SU-DHL-6 (cell line): Measurements from ENCODE around the gene KRTAP5-3.

Experiments used
- H2AFZ ChIP-seq: fragments of 200-600 bp; sonication (generic); 2 replicates; pipeline ENCODE4 v1.6.1; 2014; ENCODE audit warnings: low read depth, mild to moderate bottlenecking, moderate library complexity, mixed read lengths, antibody characterized with exemption, low read length; ENCODE audit not compliant: severe bottlenecking
- H3F3A ChIP-seq: fragments of 200-600 bp; shearing (Covaris generic); 2 replicates; pipeline ENCODE4 v1.6.0; 2016; ENCODE audit warnings: antibody characterized with exemption, mild to moderate bottlenecking; ENCODE audit not compliant: insufficient read depth
- H3K27ac ChIP-seq: fragments of 200-600 bp; sonication (generic); 2 replicates; pipeline ENCODE4 v1.5.1; 2016; ENCODE audit warnings: low read depth, mild to moderate bottlenecking, low read length, moderate library complexity, mixed read lengths
- H3K27me3 ChIP-seq: fragments of 200-600 bp; sonication (generic), shearing (Covaris generic); 2 replicates; pipeline ENCODE4 v1.6.0; 2014; ENCODE audit warnings: mild to moderate bottlenecking, low read length
- H3K36me3 ChIP-seq: fragments of 200-600 bp; sonication (generic); 2 replicates; pipeline ENCODE4 v1.6.1; 2014; ENCODE audit warnings: mild to moderate bottlenecking, low read length, mixed read lengths
- H3K4me2 ChIP-seq: fragments of 300-600, 200-600 bp; shearing (Covaris generic), sonication (generic); 2 replicates; pipeline ENCODE4 v1.6.0; 2014; ENCODE audit warnings: low read length, low read depth, mild to moderate bottlenecking; ENCODE audit not compliant: poor library complexity, severe bottlenecking
- H3K4me3 ChIP-seq: fragments of 200-600 bp; sonication (generic); 2 replicates; pipeline ENCODE4 v1.5.1; 2014; ENCODE audit warnings: antibody characterized with exemption, low read length, mild to moderate bottlenecking, mixed read lengths; ENCODE audit not compliant: insufficient read depth, poor library complexity, severe bottlenecking
- H3K79me2 ChIP-seq: fragments of 200-600 bp; sonication (generic); 2 replicates; pipeline ENCODE4 v1.6.1; 2014; ENCODE audit warnings: mild to moderate bottlenecking, low read length, moderate library complexity; ENCODE audit not compliant: insufficient read depth
- H3K9ac ChIP-seq: fragments of 200-600 bp; sonication (generic); 2 replicates; pipeline ENCODE4 v1.7.0; 2014; ENCODE audit warnings: mild to moderate bottlenecking, low read length
- H3K9me2 ChIP-seq: fragments of 200-600 bp; sonication (generic); replicated peaks from 2 replicates; pipeline ENCODE4 v1.6.1; 2014; ENCODE audit warnings: low read length; ENCODE audit not compliant: insufficient read depth
- H3K9me3 ChIP-seq: fragments of 200-600 bp; sonication (generic); 2 replicates; pipeline ENCODE4 v1.6.1; 2014; ENCODE audit warnings: low read length, mixed read lengths; ENCODE audit not compliant: insufficient read depth
- H4K20me1 ChIP-seq: fragments of 200-600 bp; sonication (generic); 2 replicates; pipeline ENCODE4 v1.6.1; 2014; ENCODE audit warnings: low read depth, mild to moderate bottlenecking, antibody characterized with exemption, low read length, moderate library complexity, mixed read lengths
- EZH2phosphoT487 ChIP-seq: fragments of 200-600 bp; sonication (generic), shearing (Covaris generic); conservative IDR thresholded peaks from 2 replicates; pipeline ENCODE4 v1.6.1; 2018; ENCODE audit warnings: mild to moderate bottlenecking, antibody characterized with exemption, low read length, moderate library complexity, mixed read lengths
- TF ChIP-seq, protein P1 (sequence below): fragments of 200-600 bp; sonication (generic); IDR thresholded peaks from one replicate; pipeline ENCODE4 v1.5.1; 2017; ENCODE audit warnings: antibody characterized with exemption, mild to moderate bottlenecking, low read length, moderate library complexity; ENCODE audit not compliant: insufficient read depth, poor library complexity, severe bottlenecking

KRTAP5-3 gene

GRCh38 chr11:1641096-1641495 is 32.8 kb upstream of the KRTAP5-3 start:
- H3K4me2 ChIP-seq: no peak overlapping the region
- no peaks in the 10 kb centered on the region for H3K9me2 ChIP-seq
- H3K27ac ChIP-seq: no peak overlapping the region
- H3K9ac ChIP-seq: no peak overlapping the region
- no peaks in the 10 kb centered on the region for H3K9me3 ChIP-seq
- no peaks in the 10 kb centered on the region for H4K20me1 ChIP-seq
- no peaks in the 10 kb centered on the region for H3F3A ChIP-seq
- H3K79me2 ChIP-seq: no peaks in the 10 kb centered on the region
- H3K27me3 ChIP-seq: no peaks in the 10 kb centered on the region
- TF ChIP-seq, protein P1, sequence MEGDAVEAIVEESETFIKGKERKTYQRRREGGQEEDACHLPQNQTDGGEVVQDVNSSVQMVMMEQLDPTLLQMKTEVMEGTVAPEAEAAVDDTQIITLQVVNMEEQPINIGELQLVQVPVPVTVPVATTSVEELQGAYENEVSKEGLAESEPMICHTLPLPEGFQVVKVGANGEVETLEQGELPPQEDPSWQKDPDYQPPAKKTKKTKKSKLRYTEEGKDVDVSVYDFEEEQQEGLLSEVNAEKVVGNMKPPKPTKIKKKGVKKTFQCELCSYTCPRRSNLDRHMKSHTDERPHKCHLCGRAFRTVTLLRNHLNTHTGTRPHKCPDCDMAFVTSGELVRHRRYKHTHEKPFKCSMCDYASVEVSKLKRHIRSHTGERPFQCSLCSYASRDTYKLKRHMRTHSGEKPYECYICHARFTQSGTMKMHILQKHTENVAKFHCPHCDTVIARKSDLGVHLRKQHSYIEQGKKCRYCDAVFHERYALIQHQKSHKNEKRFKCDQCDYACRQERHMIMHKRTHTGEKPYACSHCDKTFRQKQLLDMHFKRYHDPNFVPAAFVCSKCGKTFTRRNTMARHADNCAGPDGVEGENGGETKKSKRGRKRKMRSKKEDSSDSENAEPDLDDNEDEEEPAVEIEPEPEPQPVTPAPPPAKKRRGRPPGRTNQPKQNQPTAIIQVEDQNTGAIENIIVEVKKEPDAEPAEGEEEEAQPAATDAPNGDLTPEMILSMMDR: no peak
- TF ChIP-seq EZH2phosphoT487: no peak
- no peak overlapping the region for H2AFZ ChIP-seq
- H3K4me3 ChIP-seq: no peak overlapping the region
- H3K36me3 ChIP-seq: no peaks in the 10 kb centered on the region

GRCh38 chr11:1640076-1640946 is 32.0 kb upstream of the KRTAP5-3 start:
- Histone ChIP-seq H3K27ac (no peak overlapping the region), H3K79me2 (no peaks in the 10 kb centered on the region), H3K4me2 (no peak overlapping the region), H2AFZ (no peak overlapping the region), H3F3A (no peaks in the 10 kb centered on the region), H3K36me3 (no peaks in the 10 kb centered on the region), H3K9ac (no peak overlapping the region), H3K27me3 (no peaks in the 10 kb centered on the region), H3K9me3 (no peaks in the 10 kb centered on the region), H4K20me1 (no peaks in the 10 kb centered on the region), H3K9me2 (no peaks in the 10 kb centered on the region), H3K4me3 (no peak overlapping the region)
- TF ChIP-seq EZH2phosphoT487: 0 out of 2 replicates have a peak, but pooled peaks have one; percentile 12
- TF ChIP-seq, protein P1: peak; percentile 100

- no peak overlapping the region for H3K27ac ChIP-seq
- H3F3A ChIP-seq: no peaks in the 10 kb centered on the region
- no peaks in the 10 kb centered on the region for H3K27me3 ChIP-seq
- no peaks in the 10 kb centered on the region for H3K9me2 ChIP-seq
- no peaks in the 10 kb centered on the region for H3K9me3 ChIP-seq
- no peak overlapping the region for H3K4me3 ChIP-seq
- no peaks in the 10 kb centered on the region for H3K79me2 ChIP-seq
- H3K9ac ChIP-seq: no peak overlapping the region
- TF ChIP-seq EZH2phosphoT487: no peak
- TF ChIP-seq, protein P1: no peak
- H3K4me2 ChIP-seq: no peak overlapping the region
- no peaks in the 10 kb centered on the region for H4K20me1 ChIP-seq
- H2AFZ ChIP-seq: no peak overlapping the region
- H3K36me3 ChIP-seq: no peaks in the 10 kb centered on the region
These were observed 31.4 kb upstream of the KRTAP5-3 start for GRCh38 chr11:1639666-1640065.
